KMS-11 (cell line): Measurements from ENCODE around the gene PTPRK.

Experiments
- H2AFZ ChIP-seq: fragments of 200-600 bp; sonication (generic); 2 replicates; pipeline ENCODE4 v1.6.1; 2016; ENCODE audit warnings: antibody characterized with exemption, mixed run types, low read depth
- H3K27ac ChIP-seq: fragments of 200-600 bp; sonication (generic); 2 replicates; pipeline ENCODE4 v1.6.1; 2016; ENCODE audit warnings: mild to moderate bottlenecking, mixed run types
- H3K27me3 ChIP-seq: fragments of 200-600 bp; sonication (generic); 2 replicates; pipeline ENCODE4 v1.6.1; 2017; ENCODE audit warnings: mild to moderate bottlenecking, low read depth, mixed run types, moderate library complexity; ENCODE audit not compliant: insufficient read depth
- H3K36me3 ChIP-seq: fragments of 200-600 bp; sonication (generic); 2 replicates; pipeline ENCODE4 v1.6.1; 2017; ENCODE audit warnings: mild to moderate bottlenecking, mixed run types; ENCODE audit not compliant: insufficient read depth
- H3K4me1 ChIP-seq: fragments of 200-600 bp; sonication (generic); 2 replicates; pipeline ENCODE4 v1.6.1; 2016; ENCODE audit warnings: mild to moderate bottlenecking, low read depth, mixed run types; ENCODE audit not compliant: poor library complexity, severe bottlenecking
- H3K4me2 ChIP-seq: fragments of 200-600 bp; sonication (generic); 2 replicates; pipeline ENCODE4 v1.7.0; 2016; ENCODE audit warnings: mild to moderate bottlenecking, mixed run types
- H3K4me3 ChIP-seq: fragments of 200-600 bp; sonication (generic); IDR thresholded peaks from 2 replicates; pipeline ENCODE4 v1.6.1; 2017; ENCODE audit warnings: low read depth, low read length, mixed read lengths; ENCODE audit not compliant: insufficient read depth
- H3K79me2 ChIP-seq: fragments of 200-600 bp; sonication (generic); 2 replicates; pipeline ENCODE4 v1.6.1; 2016; ENCODE audit warnings: low read depth, mixed run types; ENCODE audit not compliant: insufficient read depth
- H3K9ac ChIP-seq: fragments of 200-600 bp; sonication (generic); 2 replicates; pipeline ENCODE4 v1.6.1; 2016; ENCODE audit warnings: mild to moderate bottlenecking, mixed run types
- H4K20me1 ChIP-seq: fragments of 200-600 bp; sonication (generic); 2 replicates; pipeline ENCODE4 v1.6.1; 2016; ENCODE audit warnings: mild to moderate bottlenecking, mixed run types; ENCODE audit not compliant: insufficient read depth
- CTCF ChIP-seq: fragments of 200-600 bp; sonication (generic); conservative IDR thresholded peaks from 2 replicates; pipeline ENCODE4 v1.6.1; 2017; ENCODE audit warnings: low read depth, mild to moderate bottlenecking, antibody characterized with exemption, low read length, moderate library complexity, mixed read lengths

Gene PTPRK

GRCh38 chr6:128493877-128494276 lies 26.5 kb downstream of the PTPRK start:
- no peak overlapping the region for H3K9ac ChIP-seq
- H3K27me3 ChIP-seq = no peaks in the 10 kb centered on the region
- peaks cover 35% of the 10 kb centered on the region for H3K79me2 ChIP-seq
- peak overlapping the region; percentile 51; the same call in 1 of the 2 replicates for H3K27ac ChIP-seq
- H2AFZ ChIP-seq = no peak overlapping the region
- H3K4me3 ChIP-seq = no peak overlapping the region
- peaks cover 86% of the 10 kb centered on the region for H3K4me1 ChIP-seq
- no peaks in the 10 kb centered on the region for H4K20me1 ChIP-seq
- peak overlapping the region; percentile 40; the same call in 1 of the 2 replicates for H3K4me2 ChIP-seq
- H3K36me3 ChIP-seq = no peaks in the 10 kb centered on the region
- no peak for TF ChIP-seq CTCF

GRCh38 chr6:128492386-128492785 lies 28.0 kb downstream of the PTPRK start:
- Histone ChIP-seq H3K27me3 (no peaks in the 10 kb centered on the region), H3K79me2 (peaks cover 35% of the 10 kb centered on the region), H3K27ac (peak overlapping the region; percentile 62; the same call in 1 of the 2 replicates), H3K4me2 (peak overlapping the region; percentile 68), H2AFZ (no peak overlapping the region), H3K4me1 (peaks cover 80% of the 10 kb centered on the region), H3K9ac (no peak overlapping the region), H3K36me3 (no peaks in the 10 kb centered on the region), H4K20me1 (no peaks in the 10 kb centered on the region), H3K4me3 (no peak overlapping the region)
- TF ChIP-seq CTCF = no peak

GRCh38 chr6:128491610-128492206 lies 28.7 kb downstream of the PTPRK start:
- peaks cover 78% of the 10 kb centered on the region for H3K4me1 ChIP-seq
- H3K79me2 ChIP-seq = peaks cover 31% of the 10 kb centered on the region
- H3K9ac ChIP-seq = no peak overlapping the region; the same call in 1 of the 2 replicates
- no peaks in the 10 kb centered on the region for H3K36me3 ChIP-seq
- TF ChIP-seq CTCF = no peak
- peak overlapping the region; percentile 62 for H3K27ac ChIP-seq
- H3K4me3 ChIP-seq = no peak overlapping the region
- H4K20me1 ChIP-seq = no peaks in the 10 kb centered on the region
- H2AFZ ChIP-seq = no peak overlapping the region
- H3K4me2 ChIP-seq = peak overlapping the region; percentile 68
- H3K27me3 ChIP-seq = no peaks in the 10 kb centered on the region

GRCh38 chr6:128491100-128491581 lies 29.3 kb downstream of the PTPRK start:
- Histone ChIP-seq H3K4me2 (peak overlapping the region; percentile 68), H3K79me2 (peaks cover 27% of the 10 kb centered on the region), H3K4me1 (peaks cover 75% of the 10 kb centered on the region), H2AFZ (no peak overlapping the region), H3K4me3 (no peak overlapping the region), H3K27ac (peak overlapping the region; percentile 62; the same call in 1 of the 2 replicates), H4K20me1 (no peaks in the 10 kb centered on the region), H3K36me3 (no peaks in the 10 kb centered on the region), H3K27me3 (no peaks in the 10 kb centered on the region), H3K9ac (no peak overlapping the region)
- no peak for TF ChIP-seq CTCF
